HFF-Myc (cell line): ENCODE measurements around the gene UNC13B.
"Not testable (repeated sequence)": the region's sequence is repeated elsewhere in the genome, so short reads cannot be mapped to it uniquely, and the experiment has no call there.

Source experiments
- DNase-seq: peaks from one replicate; pipeline ENCODE4 v3.0.0-alpha.2; 2011; ENCODE audit warnings: low read depth; ENCODE audit errors: extremely low read depth
- H3K4me3 ChIP-seq: replicated peaks from 2 replicates; pipeline ENCODE4 v1.5.1; 2011; ENCODE audit warnings: low read depth, mild to moderate bottlenecking, control low read depth, low read length
- CTCF ChIP-seq: IDR thresholded peaks from 2 replicates; pipeline ENCODE4 v1.5.1; 2012; ENCODE audit warnings: mild to moderate bottlenecking, low read depth, low read length, control low read depth; ENCODE audit errors: missing control alignments

UNC13B gene

GRCh38 chr9:35116539-35116897, 45.3 kb upstream of the UNC13B start:
- TF ChIP-seq CTCF: no peak
- no peak for DNase-seq
- H3K4me3 ChIP-seq: peak overlapping the region; percentile 58

DNA sequence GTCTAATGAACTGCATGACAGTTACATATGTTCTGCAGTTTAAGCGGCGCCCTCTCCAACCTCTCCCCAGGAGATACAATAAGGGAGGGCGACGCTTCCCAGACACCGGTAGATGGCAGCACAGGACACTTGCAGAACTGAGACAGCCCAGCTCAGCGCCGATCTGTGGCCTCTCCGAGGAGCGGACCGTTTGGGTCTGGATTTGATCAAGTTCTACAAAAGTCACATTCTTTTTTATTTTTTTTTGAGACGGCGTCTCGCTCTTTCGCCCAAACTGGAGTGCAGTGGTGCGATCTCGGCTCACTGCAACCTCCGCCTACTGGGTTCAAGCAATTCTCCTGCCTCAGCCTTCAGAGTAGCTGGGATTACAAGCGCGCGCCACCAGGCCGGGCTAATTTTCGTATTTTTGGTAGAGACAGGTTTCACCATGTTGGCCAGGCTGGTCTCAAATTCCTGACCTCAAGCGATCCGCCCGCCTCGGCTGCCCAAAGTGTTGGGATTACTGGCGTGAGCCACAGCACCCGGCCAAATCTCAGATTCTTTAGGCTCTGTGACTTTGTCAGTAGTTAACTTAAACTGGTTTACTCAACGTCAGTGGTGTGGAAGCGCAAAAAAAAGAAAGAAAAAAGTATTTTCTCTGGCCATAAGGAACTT, 44.8 kb upstream of the UNC13B start:
- H3K4me3 ChIP-seq: peak overlapping the region; percentile 58
- TF ChIP-seq CTCF: peak; percentile 94
- DNase-seq: peak; percentile 92

DNA sequence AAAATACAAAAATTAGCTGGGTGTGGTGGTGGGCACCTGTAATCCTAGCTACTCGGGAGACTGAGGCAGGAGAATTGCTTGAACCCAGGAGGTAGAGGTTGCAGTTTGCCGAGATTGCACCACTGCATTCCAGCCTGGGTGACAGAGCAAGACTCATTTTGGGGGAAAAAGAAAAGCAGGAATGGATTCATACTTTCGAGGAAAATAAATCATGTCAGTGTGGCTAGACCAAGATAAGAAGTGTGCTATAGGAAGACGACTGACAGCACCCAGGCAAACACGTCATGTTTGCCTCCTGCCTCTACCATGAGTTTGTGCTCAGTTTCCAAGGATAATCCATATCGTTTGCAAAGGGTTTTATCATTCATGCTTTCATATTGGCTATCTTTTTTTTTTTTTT, 26.9 kb upstream of the UNC13B start:
- no peak for DNase-seq
- no peak overlapping the region for H3K4me3 ChIP-seq
- TF ChIP-seq CTCF: no peak

DNA sequence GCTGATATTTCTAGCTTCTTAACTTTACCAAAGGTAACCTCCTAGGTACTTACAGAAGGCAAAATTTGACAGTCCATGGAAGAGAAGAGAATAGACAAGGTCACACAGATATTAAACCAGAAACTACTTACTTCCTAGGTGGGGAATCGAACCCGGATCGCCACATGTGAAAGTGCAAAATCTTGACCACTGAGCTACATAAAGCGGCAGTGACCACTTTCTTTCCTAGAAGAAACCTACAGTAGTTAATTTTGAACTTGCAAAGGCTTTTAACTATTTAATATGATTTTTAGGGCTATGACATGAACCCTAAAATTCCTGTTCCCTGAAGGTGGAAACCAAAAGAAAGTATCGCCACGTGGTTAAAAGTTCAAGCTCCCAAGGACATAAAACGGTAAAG, 25.8 kb upstream of the UNC13B start:
- no peak for DNase-seq
- H3K4me3 ChIP-seq: no peak overlapping the region
- TF ChIP-seq CTCF: no peak

- no peak overlapping the region for H3K4me3 ChIP-seq
- TF ChIP-seq CTCF: no peak
- no peak for DNase-seq
Measured at GRCh38 chr9:35136866-35137265, 24.9 kb upstream of the UNC13B start.

DNA sequence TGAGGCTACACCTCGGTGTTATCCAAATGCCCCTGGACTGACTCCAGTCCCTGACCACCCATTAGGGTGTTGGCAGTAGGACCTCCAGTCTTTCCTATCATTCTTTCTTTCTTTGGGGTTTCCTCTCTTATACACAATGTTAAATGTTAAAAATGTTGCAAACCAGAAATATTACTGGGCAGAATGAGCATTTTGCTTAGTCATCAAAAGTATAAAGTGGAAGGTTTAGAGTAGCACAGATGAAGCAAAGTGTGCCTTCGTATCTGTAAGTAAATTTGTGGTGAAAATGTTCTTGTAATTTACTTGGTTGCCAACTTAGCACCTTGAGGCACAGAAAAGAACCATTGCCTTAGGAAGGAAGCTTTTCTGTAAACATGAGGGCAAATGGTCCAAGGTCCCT, 21.7 kb upstream of the UNC13B start:
- DNase-seq: no peak
- TF ChIP-seq CTCF: no peak
- no peak overlapping the region for H3K4me3 ChIP-seq

GRCh38 chr9:35142037-35142436, 19.8 kb upstream of the UNC13B start:
- no peak for TF ChIP-seq CTCF
- no peak for DNase-seq
- H3K4me3 ChIP-seq: no peak overlapping the region

GRCh38 chr9:35147941-35148563, 13.8 kb upstream of the UNC13B start:
- DNase-seq, H3K4me3 ChIP-seq: not testable (repeated sequence)
